GM19463 (cell line): ENCODE data around the gene INTS12.
"Not testable (repeated sequence)": the region's sequence is repeated elsewhere in the genome, so short reads cannot be mapped to it uniquely, and the experiment has no call there.

Experiments
- ATAC-seq: cut with Tn5 transposase; IDR thresholded peaks from one replicate; pipeline ENCODE4 v1.9.1; 2021; ENCODE audit warnings: mild to moderate bottlenecking, moderate library complexity; ENCODE audit not compliant: unreplicated experiment

INTS12 gene, protein sequence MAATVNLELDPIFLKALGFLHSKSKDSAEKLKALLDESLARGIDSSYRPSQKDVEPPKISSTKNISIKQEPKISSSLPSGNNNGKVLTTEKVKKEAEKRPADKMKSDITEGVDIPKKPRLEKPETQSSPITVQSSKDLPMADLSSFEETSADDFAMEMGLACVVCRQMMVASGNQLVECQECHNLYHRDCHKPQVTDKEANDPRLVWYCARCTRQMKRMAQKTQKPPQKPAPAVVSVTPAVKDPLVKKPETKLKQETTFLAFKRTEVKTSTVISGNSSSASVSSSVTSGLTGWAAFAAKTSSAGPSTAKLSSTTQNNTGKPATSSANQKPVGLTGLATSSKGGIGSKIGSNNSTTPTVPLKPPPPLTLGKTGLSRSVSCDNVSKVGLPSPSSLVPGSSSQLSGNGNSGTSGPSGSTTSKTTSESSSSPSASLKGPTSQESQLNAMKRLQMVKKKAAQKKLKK

GRCh38 chr4:105708181-105709080 lies at the start of gene INTS12, which contains the start of gene GSTCD:
INTS12 (minus strand) TSS chr4:105708689; CDS start chr4:105700005, 8,684 bp downstream.
GSTCD (plus strand) TSS chr4:105708784; CDS start chr4:105717614, 8,830 bp downstream.
- ATAC-seq: peak; percentile 74

DNA sequence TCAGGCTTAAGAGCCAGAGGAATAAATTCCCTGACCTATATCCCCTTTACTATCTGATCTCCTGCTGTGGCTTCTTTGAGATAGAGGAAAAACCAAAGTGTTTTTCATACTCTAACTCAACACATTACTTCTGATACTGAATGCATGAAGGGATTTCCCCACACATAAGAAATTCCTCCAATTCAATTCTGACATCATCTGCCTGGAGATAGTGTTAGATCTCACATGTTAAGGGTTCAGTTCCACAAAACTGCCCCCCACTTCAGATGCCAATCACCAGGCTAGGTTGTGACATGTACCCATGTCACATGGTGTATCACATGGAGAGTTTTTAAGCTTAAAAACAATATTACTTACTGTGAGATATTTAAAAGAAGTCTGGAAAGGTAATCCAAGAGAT lies 46.9 kb upstream of the INTS12 start:
- no peak for ATAC-seq

DNA sequence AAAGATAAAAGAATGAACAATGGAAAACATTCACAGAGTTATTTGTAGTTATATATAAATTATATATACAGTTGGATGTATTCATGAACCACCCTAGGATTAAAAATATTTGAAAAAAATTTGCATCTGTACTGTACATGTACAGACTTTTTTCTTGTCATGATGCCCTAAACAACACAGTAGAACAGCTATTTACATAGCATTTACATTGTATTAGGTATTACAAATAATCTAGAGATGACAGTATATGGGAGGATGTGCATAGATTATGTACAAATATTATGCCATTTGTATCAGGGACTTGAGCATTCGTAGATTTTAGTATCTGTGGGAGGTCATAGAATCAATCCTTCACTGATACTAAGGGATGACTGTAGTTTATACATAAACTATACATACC lies 44.9 kb upstream of the INTS12 start:
- ATAC-seq: no peak

GRCh38 chr4:105751718-105752299 lies 43.3 kb upstream of the INTS12 start:
- no peak for ATAC-seq

- no peak for ATAC-seq
These were observed 39.7 kb upstream of the INTS12 start for GRCh38 chr4:105748222-105748621.

DNA sequence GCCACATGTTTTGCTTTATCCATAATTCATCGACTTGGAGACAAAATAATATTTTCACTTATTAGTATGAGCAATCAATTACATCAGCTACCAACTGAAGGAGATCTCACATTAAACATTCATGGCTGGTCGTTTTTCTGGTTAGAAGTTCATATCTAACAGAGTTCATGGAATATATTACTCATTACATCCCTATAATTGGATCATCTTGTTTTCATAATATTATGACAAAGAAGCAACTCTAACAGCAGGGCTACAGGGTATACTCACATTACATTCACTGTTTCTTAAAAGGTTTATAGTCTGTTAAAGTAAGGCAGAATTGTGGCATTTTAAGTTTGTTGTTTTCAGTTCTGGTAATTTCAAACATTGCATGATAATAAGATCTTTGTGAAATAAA lies 33.1 kb upstream of the INTS12 start:
- ATAC-seq: no peak

- ATAC-seq: not testable (repeated sequence)
These were observed 26.7 kb upstream of the INTS12 start for GRCh38 chr4:105735217-105735616.

DNA sequence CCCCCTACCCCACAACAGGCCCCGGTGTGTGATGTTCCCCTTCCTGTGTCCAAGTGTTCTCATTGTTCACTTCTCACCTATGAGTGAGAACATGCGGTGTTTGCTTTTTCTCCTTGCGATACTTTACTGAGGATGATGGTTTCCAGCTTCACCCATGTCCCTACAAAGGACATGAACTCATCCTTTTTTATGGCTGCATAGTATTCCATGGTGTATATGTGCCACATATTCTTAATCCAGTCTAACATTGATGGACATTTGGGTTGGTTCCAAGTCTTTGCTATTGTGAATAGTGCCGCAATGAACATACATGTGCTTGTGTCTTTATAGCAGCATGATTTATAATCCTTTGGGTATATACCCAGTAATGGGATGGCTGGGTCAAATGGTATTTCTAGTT lies 21.4 kb upstream of the INTS12 start:
- ATAC-seq: not testable (repeated sequence)

- ATAC-seq: no peak
These were observed 17.1 kb upstream of the INTS12 start for GRCh38 chr4:105725623-105726022.

GRCh38 chr4:105719204-105719603 lies 10.7 kb upstream of the INTS12 start:
- ATAC-seq: no peak

- ATAC-seq: no peak
These were observed 7.3 kb upstream of the INTS12 start for GRCh38 chr4:105715692-105716278.

DNA sequence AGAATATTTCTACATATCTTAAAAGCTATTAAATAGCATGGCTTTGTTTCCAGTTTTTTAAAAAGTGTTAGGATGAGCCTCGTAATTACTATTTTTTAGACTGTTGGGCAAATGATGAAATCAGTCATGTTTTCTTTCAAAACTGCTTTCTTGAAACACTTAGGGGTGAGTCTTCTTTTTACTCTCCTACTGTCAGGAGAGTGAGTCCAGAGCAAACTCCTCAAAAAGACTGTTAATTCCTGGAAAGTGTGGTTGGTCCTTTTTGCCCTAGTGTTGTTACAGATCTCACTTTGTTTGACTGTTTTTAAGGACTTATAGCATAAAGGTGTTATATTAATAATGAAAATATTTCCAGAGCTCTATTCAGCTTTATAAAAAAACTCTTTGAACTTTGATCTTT lies 6.4 kb upstream of the INTS12 start:
- ATAC-seq: no peak

GRCh38 chr4:105714071-105714521 lies 5.6 kb upstream of the INTS12 start:
- peak; percentile 45 for ATAC-seq

DNA sequence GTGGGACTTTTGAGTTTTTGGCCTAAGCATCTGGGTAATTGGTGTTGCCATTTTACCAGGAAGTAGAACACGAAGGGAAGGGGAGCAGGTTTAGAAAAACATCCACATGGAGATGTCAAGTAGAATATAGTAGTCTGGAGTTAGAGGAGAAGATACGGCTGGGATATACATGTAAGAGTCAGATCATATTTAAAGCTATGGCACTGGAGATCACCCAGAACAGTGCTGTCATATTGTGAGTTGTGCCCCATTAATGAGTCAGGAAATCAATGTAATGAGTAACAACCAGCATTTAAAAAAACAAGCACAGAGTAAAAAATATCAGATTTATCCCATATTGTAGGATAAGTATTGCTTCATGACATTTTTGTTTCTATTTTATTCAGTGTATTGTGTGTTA lies 4.3 kb upstream of the INTS12 start:
- ATAC-seq: no peak

- no peak for ATAC-seq
These were observed 2.2 kb upstream of the INTS12 start for GRCh38 chr4:105710678-105711077.

DNA sequence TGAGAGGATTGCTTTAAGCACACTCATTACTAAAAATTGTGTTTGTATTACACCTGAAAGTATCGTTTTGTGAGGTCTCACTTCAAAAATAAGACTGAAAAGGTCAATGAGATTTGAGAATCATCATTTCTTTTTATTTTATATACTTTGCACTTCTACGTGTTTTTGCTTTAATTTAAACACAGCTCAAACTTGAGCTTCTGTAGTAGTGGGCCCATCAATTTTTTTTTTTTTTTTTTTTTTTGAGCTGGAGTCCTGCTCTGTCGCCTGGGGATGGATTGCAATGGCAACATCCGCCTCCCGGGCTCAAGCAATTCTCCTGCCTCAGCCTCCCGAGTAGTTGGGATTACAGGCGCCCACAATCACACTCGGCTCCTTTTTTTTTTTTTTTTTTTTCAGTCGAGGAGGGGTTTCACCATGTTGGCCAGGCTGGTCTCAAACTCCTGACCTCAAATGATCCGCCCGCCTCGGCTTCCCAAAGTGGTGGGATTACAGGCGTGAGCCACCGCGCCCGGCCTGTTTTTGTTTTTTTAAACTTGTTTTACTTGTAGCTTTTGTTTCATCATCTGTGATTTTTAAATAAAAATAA lies 1.6 kb upstream of the INTS12 start:
- no peak for ATAC-seq

GRCh38 chr4:105709081-105709450 lies 577 bp upstream of the INTS12 start:
- peak; percentile 29 for ATAC-seq

DNA sequence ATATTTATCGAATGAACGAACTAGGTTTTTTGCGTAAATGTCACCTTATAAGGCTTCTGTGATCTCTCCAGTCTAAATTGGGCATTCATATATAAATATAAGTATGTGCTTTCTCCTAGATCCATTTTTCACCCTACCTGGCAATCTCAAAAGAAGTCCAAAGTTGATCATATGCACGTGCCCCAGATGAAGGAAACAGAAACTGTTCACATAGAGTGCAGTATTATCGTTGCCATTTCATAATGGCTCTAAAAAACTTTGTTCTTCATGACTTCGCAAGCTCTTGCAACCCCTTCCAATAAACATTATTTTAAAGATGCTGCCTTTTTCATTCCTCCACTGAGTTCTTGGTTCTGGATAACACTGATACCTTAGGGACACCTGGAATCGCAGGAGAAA lies 708 bp downstream of the INTS12 start:
- no peak for ATAC-seq

DNA sequence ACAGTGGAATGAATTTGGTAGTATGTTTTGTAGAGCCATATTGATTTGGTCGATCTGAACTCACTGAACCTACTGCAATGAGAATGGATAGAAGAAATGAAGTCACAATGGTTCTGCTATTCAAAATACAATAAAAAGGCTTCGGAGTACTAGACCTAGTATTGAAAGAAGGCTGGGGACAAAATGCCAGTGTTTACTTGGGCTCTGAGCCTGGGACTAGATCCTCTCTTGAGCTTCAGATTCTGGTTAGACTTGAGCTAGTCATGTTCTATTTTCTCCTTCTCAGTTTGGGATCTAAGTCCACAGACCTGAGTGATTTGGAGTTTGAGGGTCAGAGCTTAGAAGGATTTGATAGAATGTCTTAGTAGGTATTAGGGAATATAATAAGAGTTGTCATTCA lies 9.9 kb downstream of the INTS12 start:
- ATAC-seq: no peak

DNA sequence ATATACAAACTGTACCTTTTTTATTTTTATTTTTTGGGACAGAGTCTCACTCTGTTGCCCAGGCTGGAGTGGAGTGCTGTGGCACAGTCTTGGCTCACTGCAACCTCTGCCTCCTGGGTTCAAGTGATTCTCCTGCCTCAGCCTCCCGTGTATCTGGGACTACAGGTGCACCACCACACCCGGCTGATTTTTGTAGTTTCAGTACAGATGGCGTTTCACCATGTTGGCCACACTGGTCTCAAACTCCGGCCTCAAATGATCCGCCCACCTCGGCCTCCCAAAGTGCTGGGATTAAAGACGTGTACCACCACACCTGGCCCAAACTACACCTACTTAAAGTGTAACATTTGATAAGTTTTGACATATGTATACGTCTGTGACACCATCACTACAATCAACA lies 12.7 kb downstream of the INTS12 start:
- ATAC-seq: not testable (repeated sequence)
